Measurements from ENCODE around the gene IER5. TPM values are rescaled to one million over a fixed set of nuclear protein-coding genes. Genes with fewer than 3 reads are reported as not detected.

The IER5 gene
- total and polyA plus RNA-seq, 2 of the 13 experiments (the other 11 are each of a cell fraction or from before 2014, with no cell fraction given) = 2.5 to 3.5 TPM

DNA sequence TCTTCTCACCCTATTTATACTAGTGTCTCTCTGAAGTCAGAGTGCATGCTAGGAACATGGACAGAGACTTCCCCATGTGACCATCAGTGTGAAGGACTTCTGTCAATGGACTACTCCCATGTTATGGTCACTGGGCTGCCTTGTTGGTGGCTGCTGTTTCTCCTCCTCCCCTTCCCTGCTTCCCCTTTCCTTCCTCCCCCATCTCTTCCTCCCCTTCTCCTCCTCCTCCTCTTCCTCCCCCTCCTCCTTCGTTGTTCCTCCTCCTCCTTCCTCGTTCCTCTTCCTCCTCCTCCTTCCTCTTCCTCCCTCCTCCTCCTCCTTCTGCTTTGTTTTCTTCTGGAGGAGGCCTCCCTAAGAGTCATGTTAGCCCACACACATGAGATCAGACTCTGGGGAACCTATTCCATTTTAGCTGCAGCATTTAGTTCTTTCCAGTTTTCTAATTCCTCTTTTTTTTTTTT lies 35.8 kb downstream of the IER5 start:
- Histone ChIP-seq H2AFZ (ENCODE audit: low read length) (no peak overlapping the region), H3K4me1 (ENCODE audit: insufficient read depth, low read length) (peaks cover 33% of the 10 kb centered on the region), H3K9ac (ENCODE audit: insufficient read depth, low read depth, low read length) (no peak overlapping the region), H3K4me3 (replicated peaks in 1 of 3; ENCODE audit: insufficient read depth in 1 of 3, low read depth in 2 of 3, low read length in 3 of 3) (no peak overlapping the region), H4K20me1 (ENCODE audit: insufficient read depth, low read length) (no peaks in the 10 kb centered on the region), H3K4me2 (ENCODE audit: low read depth, low read length) (no peak overlapping the region), H3K9me3 (ENCODE audit: low read length) (no peaks in the 10 kb centered on the region), H3K79me2 (ENCODE audit: insufficient read depth, low read length) (no peaks in the 10 kb centered on the region), H3K36me3 (replicated peaks in 1 of 2; ENCODE audit: control insufficient read depth in 1 of 2, insufficient read depth in 2 of 2, low read length in 2 of 2) (no peaks in the 10 kb centered on the region), H3K27ac (ENCODE audit: extremely low read length, insufficient read depth, low read length) (no peak overlapping the region), H3K27me3 (ENCODE audit: control insufficient read depth in 1 of 2, insufficient read depth in 2 of 2, low read length in 2 of 2) (peaks cover 1 to 4% of the 10 kb centered on the region in 2 experiments; a peak in 1 of 5 replicates)
- BruUV-seq (replicated peaks) = no TSS peak
- ChIA-PET POLR2A (no interaction called here), CTCF (ENCODE audit: low intra/inter-chr PET ratio, low total read pairs) (no interaction called here)
- in situ Hi-C loops (cut with HindIII; ENCODE audit: extremely low pct_ligation_motif_present, low pct_unique_long_range_greater_than_20kb) (no loop called here), intact Hi-C loops (cut with micrococcal nuclease; ENCODE audit: unreplicated experiment) (no loop called here)
- WGBS (ENCODE audit: low lambda C conversion rate) = 0% methylated on average over 2 of the region's 2 CpGs
- FAIRE-seq = no peak
- DNase-seq (ENCODE audit: low spot score) = no peak
- ATAC-seq = no peak
- peak; percentile 55 for TF ChIP-seq HNRNPK (IDR thresholded peaks at IDR 0.05; ENCODE audit: low read depth, low read length, poor library complexity, severe bottlenecking)
- TF ChIP-seq PCBP2 (optimal IDR thresholded peaks at IDR 0.05; ENCODE audit: low read depth, low read length, poor library complexity, severe bottlenecking) = peak; percentile 54
- TF ChIP-seq, protein P1, sequence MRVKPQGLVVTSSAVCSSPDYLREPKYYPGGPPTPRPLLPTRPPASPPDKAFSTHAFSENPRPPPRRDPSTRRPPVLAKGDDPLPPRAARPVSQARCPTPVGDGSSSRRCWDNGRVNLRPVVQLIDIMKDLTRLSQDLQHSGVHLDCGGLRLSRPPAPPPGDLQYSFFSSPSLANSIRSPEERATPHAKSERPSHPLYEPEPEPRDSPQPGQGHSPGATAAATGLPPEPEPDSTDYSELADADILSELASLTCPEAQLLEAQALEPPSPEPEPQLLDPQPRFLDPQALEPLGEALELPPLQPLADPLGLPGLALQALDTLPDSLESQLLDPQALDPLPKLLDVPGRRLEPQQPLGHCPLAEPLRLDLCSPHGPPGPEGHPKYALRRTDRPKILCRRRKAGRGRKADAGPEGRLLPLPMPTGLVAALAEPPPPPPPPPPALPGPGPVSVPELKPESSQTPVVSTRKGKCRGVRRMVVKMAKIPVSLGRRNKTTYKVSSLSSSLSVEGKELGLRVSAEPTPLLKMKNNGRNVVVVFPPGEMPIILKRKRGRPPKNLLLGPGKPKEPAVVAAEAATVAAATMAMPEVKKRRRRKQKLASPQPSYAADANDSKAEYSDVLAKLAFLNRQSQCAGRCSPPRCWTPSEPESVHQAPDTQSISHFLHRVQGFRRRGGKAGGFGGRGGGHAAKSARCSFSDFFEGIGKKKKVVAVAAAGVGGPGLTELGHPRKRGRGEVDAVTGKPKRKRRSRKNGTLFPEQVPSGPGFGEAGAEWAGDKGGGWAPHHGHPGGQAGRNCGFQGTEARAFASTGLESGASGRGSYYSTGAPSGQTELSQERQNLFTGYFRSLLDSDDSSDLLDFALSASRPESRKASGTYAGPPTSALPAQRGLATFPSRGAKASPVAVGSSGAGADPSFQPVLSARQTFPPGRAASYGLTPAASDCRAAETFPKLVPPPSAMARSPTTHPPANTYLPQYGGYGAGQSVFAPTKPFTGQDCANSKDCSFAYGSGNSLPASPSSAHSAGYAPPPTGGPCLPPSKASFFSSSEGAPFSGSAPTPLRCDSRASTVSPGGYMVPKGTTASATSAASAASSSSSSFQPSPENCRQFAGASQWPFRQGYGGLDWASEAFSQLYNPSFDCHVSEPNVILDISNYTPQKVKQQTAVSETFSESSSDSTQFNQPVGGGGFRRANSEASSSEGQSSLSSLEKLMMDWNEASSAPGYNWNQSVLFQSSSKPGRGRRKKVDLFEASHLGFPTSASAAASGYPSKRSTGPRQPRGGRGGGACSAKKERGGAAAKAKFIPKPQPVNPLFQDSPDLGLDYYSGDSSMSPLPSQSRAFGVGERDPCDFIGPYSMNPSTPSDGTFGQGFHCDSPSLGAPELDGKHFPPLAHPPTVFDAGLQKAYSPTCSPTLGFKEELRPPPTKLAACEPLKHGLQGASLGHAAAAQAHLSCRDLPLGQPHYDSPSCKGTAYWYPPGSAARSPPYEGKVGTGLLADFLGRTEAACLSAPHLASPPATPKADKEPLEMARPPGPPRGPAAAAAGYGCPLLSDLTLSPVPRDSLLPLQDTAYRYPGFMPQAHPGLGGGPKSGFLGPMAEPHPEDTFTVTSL (CRISPR knock-in tag; IDR thresholded peaks at IDR 0.05; ENCODE audit: borderline replicate concordance) = no peak
